ENCODE measurements around the gene MESD. TPM values are rescaled to one million over a fixed set of nuclear protein-coding genes. Genes with fewer than 3 reads are reported as not detected.
A peak's percentile ranks its signal among the peaks of the same experiment; 100 is the strongest.
"Not testable (repeated sequence)": the region's sequence is repeated elsewhere in the genome, so short reads cannot be mapped to it uniquely, and the experiment has no call there.

The MESD gene
- total RNA-seq, 2 donors from 2014 or later: 36.8 to 39.0 TPM

- H3K4me1 ChIP-seq (ENCODE audit: control insufficient read depth in 1 of 2, low read depth in 2 of 2): no peaks in the 10 kb centered on the region
- no peak overlapping the region for H3K27ac ChIP-seq
- H3K9me3 ChIP-seq: no peaks in the 10 kb centered on the region
- no peak for DNase-seq (ENCODE audit: low spot score)
- no peak overlapping the region for H3K4me3 ChIP-seq
- no peaks in the 10 kb centered on the region for H3K36me3 ChIP-seq
- no peak for TF ChIP-seq CTCF (IDR thresholded peaks at IDR 0.05)
- no peaks in the 10 kb centered on the region for H3K27me3 ChIP-seq (replicated peaks; ENCODE audit: insufficient read depth)
- no peak for ATAC-seq (ENCODE audit: insufficient number of reproducible peaks, low FRiP score, low read depth)
Observed at GRCh38 chr15:80957556-80957955, 32.1 kb downstream of the MESD start.

- DNase-seq (ENCODE audit: low spot score); H3K27ac ChIP-seq: not testable (repeated sequence)
- ATAC-seq (ENCODE audit: insufficient number of reproducible peaks, low FRiP score, low read depth): peak; percentile 93
Observed at GRCh38 chr15:80955571-80956452, 33.8 kb downstream of the MESD start.

GRCh38 chr15:80953953-80954778 is 35.5 kb downstream of the MESD start:
- DNase-seq (ENCODE audit: low spot score) (no peak), ATAC-seq (ENCODE audit: insufficient number of reproducible peaks, low FRiP score, low read depth) (no peak)
- H3K27ac ChIP-seq: no peak overlapping the region
- TF ChIP-seq CTCF (IDR thresholded peaks at IDR 0.05): no peak
- peaks cover 10% of the 10 kb centered on the region for H3K36me3 ChIP-seq
- no peaks in the 10 kb centered on the region for H3K4me1 ChIP-seq (ENCODE audit: control insufficient read depth in 1 of 2, low read depth in 2 of 2)
- no peak overlapping the region for H3K4me3 ChIP-seq
- no peaks in the 10 kb centered on the region for H3K27me3 ChIP-seq (replicated peaks; ENCODE audit: insufficient read depth)
- H3K9me3 ChIP-seq: no peaks in the 10 kb centered on the region

More at GRCh38 chr15:80955571-80956452, 33.8 kb downstream of the MESD start:
- H3K27me3 ChIP-seq (replicated peaks; ENCODE audit: insufficient read depth); H3K9me3 ChIP-seq; H3K36me3 ChIP-seq; H3K4me1 ChIP-seq (ENCODE audit: control insufficient read depth in 1 of 2, low read depth in 2 of 2); H3K4me3 ChIP-seq: not testable (repeated sequence)

GRCh38 chr15:80953001-80953952 is 36.3 kb downstream of the MESD start:
- no peak for DNase-seq (ENCODE audit: low spot score)

More at GRCh38 chr15:80953001-80953952, 36.3 kb downstream of the MESD start:
- Histone ChIP-seq H3K36me3 (peaks cover 17% of the 10 kb centered on the region), H3K27ac (no peak overlapping the region), H3K4me3 (no peak overlapping the region), H3K9me3 (no peaks in the 10 kb centered on the region), H3K4me1 (ENCODE audit: control insufficient read depth in 1 of 2, low read depth in 2 of 2) (no peaks in the 10 kb centered on the region), H3K27me3 (replicated peaks; ENCODE audit: insufficient read depth) (no peaks in the 10 kb centered on the region)
- no peak for TF ChIP-seq CTCF (IDR thresholded peaks at IDR 0.05)
- ATAC-seq (ENCODE audit: insufficient number of reproducible peaks, low FRiP score, low read depth): no peak
